HL-60 (cell line): ENCODE results near the gene PRSS27.

Source experiments
- POLR2AphosphoS5 ChIP-seq: IDR thresholded peaks from 2 replicates; pipeline ENCODE4 v1.6.1; 2012; ENCODE audit warnings: low read depth
- SPI1 ChIP-seq: IDR thresholded peaks from 2 replicates; pipeline ENCODE4 v1.6.1; 2012; ENCODE audit warnings: low read depth, mild to moderate bottlenecking, borderline replicate concordance
- TF ChIP-seq, protein P1 (sequence below): IDR thresholded peaks from one replicate; pipeline ENCODE4 v1.5.1; 2011; ENCODE audit warnings: low read length, control low read depth, inconsistent platforms; ENCODE audit not compliant: insufficient read depth

DNA sequence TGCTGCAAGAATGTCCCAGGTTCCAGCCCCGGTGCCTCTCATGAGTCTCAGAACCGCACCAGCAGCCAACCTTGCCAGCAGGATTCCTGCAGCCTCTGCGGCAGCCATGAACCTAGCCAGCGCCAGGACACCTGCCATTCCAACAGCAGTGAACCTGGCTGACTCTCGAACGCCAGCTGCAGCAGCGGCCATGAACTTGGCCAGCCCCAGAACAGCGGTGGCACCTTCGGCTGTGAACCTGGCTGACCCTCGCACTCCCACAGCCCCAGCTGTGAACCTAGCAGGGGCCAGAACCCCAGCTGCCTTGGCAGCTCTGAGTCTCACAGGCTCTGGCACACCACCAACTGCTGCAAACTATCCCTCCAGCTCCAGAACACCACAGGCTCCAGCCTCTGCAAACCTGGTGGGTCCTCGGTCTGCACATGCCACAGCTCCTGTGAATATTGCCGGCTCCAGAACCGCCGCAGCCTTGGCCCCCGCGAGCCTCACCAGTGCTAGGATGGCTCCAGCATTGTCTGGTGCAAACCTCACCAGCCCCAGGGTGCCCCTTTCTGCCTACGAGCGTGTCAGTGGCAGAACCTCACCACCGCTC is 47.2 kb upstream of the PRSS27 start:
- TF ChIP-seq, protein P1, sequence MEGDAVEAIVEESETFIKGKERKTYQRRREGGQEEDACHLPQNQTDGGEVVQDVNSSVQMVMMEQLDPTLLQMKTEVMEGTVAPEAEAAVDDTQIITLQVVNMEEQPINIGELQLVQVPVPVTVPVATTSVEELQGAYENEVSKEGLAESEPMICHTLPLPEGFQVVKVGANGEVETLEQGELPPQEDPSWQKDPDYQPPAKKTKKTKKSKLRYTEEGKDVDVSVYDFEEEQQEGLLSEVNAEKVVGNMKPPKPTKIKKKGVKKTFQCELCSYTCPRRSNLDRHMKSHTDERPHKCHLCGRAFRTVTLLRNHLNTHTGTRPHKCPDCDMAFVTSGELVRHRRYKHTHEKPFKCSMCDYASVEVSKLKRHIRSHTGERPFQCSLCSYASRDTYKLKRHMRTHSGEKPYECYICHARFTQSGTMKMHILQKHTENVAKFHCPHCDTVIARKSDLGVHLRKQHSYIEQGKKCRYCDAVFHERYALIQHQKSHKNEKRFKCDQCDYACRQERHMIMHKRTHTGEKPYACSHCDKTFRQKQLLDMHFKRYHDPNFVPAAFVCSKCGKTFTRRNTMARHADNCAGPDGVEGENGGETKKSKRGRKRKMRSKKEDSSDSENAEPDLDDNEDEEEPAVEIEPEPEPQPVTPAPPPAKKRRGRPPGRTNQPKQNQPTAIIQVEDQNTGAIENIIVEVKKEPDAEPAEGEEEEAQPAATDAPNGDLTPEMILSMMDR, result no peak
- TF ChIP-seq POLR2AphosphoS5 (peak; percentile 23; the same call in 1 of the 2 replicates), SPI1 (no peak)
